HuH-7.5 (cell line): Measurements from ENCODE around the gene RXRA.

Source experiments
- DNase-seq: peaks from one replicate; pipeline ENCODE4 v3.0.0; 2011; ENCODE audit warnings: low spot score

RXRA gene

GRCh38 chr9:134338394-134339182 is 12.3 kb downstream of the RXRA start:
- no peak for DNase-seq

GRCh38 chr9:134339183-134339806 is 13.0 kb downstream of the RXRA start:
- no peak for DNase-seq

DNA sequence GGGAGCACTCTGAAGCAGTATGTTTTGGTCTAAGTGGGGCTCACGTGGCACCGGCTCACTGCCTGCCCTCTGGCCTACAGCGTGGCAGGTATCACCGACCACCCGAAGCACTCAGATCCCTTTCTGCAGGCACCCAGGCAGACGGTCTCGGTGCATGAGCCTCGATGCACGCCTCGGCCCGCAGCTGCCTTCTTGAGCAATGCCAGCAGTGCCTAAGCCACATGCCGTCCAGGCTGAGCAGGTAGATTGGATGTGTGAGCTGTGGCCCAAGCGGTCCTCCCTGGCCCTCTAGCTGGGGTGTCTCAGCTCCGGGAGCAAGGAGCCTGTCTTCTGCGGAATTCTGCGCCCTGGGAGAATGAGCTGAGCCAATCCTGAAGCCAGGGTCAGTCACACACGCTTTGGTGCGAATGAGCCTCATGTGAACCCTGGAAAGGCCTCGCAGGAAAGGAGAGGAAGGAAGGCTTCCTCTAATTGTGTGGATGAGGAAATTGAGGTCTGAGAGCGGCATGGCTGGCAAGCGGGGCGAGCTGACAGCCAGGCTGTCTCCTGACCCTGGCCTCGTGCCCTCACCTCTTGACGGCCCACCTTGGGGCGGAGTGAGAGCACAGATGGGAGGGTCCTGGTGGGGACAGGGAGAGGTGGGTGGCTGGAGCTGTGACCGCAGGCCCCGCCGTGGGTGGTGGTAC is 14.4 kb downstream of the RXRA start:
- DNase-seq: no peak

DNA sequence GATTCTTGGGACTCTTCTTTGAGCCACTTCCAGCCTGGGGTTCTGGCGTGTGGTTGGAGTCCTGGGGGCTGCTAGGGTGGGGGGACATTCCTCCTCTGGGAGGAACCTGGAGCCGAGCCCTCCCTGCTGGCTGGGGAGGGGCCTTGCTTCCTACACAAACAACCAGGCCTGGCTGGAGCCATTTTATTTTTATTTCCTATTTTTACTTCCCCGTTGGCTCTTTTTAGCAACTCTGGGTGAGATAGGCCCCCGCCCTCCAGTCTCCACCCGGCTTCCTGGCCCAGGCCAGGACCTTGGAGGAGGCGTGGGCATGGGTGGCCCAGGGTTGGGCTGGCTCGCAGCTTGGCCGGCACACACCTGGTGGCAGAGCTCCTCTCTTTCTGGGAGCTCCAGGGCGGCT is 15.1 kb downstream of the RXRA start:
- DNase-seq: no peak

DNA sequence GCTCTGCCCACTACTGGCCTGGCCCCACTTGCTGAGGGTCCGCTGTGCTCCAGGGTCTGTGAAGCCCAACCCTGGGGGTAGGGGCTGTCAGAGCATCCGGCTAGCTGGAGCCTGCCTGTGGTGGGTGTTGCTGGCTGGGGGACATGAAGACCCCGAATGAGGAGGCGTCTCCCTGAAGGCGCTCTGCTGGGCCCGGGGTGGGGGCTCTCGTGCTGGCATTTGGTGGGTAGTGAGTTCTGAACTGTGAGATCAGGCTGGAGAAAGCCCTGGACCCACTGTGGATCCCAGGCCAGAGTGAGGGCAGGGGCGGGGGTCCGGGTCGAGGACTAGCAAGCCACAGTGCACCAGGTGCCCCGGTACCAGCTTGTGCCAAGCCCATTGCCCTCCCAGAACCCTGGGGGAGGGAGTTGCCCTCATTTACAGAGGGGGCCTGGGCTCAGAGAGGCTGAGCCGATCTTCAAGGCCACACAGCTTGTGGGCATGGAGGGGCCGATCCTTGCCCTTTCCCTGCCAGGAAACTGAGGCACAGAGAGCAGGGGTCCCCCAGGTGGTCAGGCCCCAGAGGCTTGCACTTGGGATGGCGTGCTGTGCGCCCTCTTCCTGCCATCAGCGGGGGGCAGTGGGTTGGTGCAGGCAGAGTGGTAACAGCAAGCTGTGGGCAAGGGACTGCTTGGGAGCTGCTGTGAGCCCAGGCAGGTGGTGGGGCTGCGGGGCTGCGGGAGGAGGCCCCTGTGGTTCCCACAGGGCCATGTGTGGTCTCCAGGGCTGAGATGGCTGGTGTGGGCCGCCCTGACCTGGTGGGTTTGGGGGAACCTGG is 15.9 kb downstream of the RXRA start:
- no peak for DNase-seq

DNA sequence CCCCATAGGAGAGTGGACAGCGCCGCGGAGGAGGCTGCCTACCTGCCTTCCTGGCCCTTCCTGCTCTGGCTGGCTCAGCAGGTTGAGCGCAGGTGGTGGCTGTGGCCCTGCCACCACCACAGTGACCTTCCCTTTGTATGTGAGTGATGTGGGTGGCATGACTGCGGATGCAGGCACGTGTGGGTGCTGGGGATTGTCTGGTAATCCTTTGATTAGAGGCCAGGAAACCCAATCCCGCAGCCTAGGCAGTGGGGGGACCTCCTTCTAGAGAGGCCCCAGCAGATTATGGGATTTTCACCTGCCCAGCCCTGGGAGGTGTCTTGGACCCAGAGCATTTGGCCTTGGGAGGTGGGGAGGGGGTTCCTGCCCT is 16.5 kb downstream of the RXRA start:
- no peak for DNase-seq

DNA sequence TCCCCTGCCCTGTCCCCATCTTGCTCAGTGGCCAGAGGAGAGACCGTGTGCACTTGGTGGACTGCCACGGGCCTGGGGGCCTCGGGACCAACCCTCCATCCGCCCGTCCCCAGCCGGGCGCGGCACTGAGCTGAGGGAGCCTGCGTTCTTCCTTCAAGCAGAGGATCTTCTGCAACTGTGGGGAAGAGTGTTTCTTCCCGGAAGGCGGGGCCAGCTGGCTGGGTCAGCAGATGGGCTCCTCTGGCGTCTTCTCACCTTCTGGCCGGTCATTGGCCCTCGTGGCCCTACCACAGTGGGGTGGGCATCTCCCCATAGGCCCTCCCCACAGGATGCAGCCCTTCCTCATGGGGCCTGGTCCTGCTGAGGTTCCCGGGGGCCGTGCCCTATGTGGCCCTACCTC is 17.4 kb downstream of the RXRA start:
- no peak for DNase-seq

DNA sequence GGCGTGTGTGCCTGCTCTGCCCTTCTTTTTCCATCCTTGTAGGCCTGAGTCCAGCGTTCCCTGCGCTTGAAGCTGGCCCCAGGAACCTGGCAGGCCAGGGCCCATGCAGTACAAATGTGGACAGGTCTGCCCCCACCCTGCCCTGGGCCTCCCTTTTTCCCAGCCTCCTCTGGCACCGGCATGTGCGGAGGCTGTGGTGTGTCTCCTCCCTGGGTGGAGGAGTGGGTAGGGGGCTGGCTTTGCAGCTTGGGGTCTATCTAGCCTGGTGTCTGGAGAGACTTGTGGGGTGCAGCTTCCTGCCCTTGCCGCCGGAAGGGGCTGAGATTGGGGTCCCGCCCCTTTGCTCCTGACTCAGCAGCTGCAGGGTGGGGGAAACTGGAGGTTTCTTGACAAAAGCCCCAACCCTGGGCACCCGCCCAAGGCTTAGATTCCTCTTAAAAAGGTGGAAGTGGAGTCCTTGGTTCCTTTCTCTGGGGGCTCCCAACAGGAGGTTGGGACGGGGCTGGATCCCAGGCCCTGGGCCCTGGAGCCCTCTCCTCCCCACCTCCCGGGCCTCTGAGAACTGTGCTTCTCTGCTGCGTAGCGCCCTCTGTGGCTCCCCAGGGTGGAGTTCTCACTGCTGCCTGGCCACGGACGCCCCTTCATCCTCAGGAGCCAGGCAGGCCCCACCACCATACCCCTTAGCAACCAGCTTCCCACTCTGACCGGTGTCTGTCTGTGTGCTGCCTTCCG is 18.0 kb downstream of the RXRA start:
- no peak for DNase-seq

DNA sequence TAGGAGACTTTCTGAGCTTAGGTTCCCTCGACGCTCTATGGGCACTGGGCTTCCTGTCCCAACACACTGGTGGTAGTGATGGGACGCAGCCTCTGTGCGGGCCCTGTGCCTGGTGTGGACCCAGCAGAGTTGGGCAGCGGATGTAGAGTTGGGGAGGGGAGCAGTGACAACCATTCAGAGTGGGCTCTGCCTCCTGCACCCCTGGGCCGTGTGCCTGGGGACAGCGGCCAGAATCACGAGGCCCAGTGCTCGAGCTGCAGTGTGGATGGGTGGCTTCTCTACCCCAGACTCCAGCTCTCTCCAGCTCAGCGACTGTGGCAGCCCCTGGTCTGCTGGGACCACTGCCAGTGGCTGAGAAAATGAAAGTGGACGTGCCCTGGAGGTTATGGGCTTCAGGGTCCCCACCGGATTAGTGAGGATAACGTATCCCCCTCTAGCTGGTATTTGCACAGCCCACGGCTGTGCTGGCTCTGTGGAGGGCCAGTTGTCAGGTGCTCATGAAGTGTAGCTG is 18.6 kb downstream of the RXRA start:
- DNase-seq: no peak

GRCh38 chr9:134345737-134346136 is 19.5 kb downstream of the RXRA start:
- no peak for DNase-seq

DNA sequence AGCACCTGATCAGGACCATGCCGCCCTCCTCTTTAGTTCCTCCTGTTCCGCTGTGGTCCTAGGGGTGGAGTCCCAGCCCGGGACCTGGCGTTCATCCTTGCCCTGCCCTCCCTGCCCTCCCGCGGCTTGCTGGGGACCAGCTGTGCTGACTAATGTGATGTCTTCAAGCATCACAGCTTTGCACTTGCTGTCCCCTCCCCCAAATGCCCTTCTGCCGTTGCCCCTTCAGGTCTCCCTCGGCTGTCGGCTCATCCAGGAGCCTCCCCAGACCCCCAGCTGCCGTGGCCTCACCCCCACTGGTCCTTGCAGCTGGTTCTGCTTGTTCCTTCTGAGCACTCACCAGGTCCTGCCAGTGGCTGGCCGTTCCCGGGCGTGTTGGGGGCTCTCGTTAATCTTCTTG is 19.9 kb downstream of the RXRA start:
- DNase-seq: no peak

GRCh38 chr9:134346840-134347583 is 20.8 kb downstream of the RXRA start:
- no peak for DNase-seq

DNA sequence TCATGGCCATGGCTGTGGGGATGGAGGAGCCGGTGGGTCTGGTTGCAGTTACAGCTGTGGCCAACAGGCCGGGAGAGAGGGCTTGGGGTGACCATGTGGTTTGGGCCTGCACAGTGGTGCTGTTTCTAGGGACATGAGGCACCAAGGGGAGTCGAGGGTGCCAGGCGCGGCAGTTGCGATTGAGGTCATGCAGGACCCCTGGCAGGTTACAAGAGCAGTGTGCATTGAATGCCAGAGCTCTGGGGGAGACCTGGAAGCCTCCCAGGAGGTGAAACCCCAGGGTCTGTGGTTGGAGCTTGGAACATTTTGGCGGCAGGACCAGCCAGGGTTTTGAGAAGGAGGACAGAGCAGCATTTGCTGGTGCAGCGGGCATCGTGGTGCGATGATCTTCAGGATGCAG is 21.7 kb downstream of the RXRA start:
- DNase-seq: no peak

GRCh38 chr9:134348404-134349155 is 22.3 kb downstream of the RXRA start:
- no peak for DNase-seq

DNA sequence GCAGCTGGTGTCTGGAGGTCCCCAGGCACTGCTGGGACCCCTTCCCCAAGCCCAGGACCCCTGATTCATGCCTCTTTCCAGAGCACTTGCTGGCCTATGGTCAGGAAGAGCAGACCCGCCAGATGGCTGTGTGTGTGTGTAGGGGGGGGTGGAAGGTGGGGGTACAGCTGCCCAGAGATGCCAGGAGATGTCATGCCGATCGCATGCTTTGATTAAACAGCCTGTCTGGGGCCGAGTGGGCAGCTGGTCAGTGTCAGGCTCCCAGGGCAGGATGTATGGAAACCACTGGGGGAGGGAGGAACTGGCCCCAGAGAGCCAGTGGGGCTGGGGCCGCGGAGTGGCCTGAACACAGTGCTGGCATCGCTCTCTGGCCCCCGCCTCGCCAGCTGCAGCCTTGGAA is 23.7 kb downstream of the RXRA start:
- DNase-seq: no peak

DNA sequence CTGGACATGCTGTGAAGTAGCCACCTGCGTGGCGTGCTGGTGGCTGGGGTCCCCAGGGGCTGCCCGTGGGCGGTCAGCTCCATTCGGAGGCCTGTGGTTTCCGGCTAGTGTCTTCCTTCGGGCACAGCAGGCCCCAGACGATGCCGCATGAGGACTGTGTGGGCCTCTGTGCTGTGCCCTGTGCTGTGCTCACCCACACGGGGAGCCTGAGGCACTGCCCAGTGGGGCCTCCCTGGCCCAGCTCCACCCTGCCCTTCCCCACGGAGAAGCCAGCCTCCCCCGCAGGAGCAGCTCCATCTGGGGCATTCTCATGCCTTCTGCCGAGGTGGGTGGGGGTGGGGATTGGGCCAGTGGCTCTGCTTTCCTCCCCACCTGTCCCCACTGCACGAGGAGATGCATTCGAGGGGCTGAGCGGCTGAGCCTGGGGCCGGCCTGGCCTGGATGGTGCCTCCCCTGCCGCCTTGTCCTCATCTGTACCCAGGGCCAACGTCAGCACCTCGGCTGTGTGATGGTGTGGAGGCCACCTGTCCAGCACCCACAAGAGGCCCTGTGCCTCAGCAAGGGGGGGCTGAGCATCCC is 24.2 kb downstream of the RXRA start:
- no peak for DNase-seq

GRCh38 chr9:134351606-134352176 is 25.4 kb downstream of the RXRA start:
- DNase-seq: no peak

DNA sequence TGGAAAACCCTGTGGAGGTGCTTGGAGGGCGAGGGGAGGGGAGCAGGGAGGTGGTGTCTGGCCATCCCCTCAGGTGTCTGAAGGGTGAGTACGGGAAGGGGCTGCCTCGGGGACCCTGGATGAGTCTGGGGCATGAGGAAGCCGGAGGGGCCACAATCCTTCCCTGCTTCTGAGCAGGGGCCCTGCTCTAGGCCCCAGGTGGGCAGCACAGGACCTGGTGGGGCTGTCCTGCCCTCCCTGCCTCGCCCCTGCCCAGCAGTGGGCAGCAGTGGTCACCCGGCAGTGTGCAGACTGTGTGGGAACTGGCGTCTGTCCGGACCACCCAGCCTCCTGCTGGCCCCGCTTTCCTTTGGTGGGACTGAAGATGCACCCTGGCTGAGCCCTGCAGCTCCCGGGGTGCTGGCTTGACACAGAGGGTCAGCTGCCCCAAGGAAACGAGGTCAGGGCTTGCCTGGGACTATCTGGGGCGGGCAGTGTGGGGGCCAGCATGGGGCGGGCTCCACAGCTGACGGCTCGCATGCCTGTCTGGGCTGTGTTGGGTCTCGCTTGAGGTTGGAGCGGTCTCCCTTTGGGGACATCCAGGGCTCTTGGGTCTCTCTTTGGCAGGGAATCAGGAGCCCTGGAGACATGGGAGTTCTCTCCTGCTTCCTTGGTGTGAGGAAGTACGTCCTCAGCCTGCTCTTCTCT is 26.1 kb downstream of the RXRA start:
- DNase-seq: no peak

DNA sequence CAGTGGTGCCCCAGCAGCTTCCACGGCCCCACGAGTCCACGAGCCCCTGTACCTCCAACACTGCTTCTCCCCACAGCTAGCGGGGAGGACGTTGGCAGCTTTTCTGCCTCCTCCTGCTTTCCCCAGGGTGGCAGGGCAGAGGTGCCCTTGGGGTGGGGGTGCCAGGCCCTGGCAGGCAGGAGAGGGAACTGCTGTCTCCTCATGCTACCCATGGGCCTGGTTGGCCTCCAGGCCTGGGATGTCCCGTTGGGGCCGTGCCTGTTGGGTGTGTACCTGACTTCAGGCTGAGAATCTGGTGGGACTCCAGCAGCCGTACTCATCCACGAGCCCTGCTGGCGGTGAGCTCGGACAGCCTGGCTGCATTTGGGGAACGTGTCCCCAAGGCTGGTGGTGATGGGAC is 27.3 kb downstream of the RXRA start:
- DNase-seq: no peak
